Measurements from ENCODE around the gene SLFN12L.

SLFN12L gene

GRCh38 chr17:35537601-35538141 is at the start of gene SLFN12L:
TSS of gene SLFN12L (minus strand) at chr17:35537678. CDS start at chr17:35522364, 15,314 bp downstream.
- TF ChIP-seq, protein P1, sequence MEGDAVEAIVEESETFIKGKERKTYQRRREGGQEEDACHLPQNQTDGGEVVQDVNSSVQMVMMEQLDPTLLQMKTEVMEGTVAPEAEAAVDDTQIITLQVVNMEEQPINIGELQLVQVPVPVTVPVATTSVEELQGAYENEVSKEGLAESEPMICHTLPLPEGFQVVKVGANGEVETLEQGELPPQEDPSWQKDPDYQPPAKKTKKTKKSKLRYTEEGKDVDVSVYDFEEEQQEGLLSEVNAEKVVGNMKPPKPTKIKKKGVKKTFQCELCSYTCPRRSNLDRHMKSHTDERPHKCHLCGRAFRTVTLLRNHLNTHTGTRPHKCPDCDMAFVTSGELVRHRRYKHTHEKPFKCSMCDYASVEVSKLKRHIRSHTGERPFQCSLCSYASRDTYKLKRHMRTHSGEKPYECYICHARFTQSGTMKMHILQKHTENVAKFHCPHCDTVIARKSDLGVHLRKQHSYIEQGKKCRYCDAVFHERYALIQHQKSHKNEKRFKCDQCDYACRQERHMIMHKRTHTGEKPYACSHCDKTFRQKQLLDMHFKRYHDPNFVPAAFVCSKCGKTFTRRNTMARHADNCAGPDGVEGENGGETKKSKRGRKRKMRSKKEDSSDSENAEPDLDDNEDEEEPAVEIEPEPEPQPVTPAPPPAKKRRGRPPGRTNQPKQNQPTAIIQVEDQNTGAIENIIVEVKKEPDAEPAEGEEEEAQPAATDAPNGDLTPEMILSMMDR (IDR thresholded peaks at IDR 0.05), result no peak
- Histone ChIP-seq H3K27ac (peak within 1 kb of the TSS; percentile 45), H3K4me2 (ENCODE audit: low read length) (no peak within 1 kb of the TSS), H3K4me1 (no peaks in the 10 kb centered on the region), H2AFZ (peak within 1 kb of the TSS; percentile 47), H3K9ac (no peak within 1 kb of the TSS), H3K9me3 (ENCODE audit: control insufficient read depth, low read length) (no peaks in the 10 kb centered on the region), H3K27me3 (ENCODE audit: control insufficient read depth, insufficient read depth, low read length) (no peaks in the 10 kb centered on the region), H3K4me3 (ENCODE audit: low read depth, low read length) (peak within 1 kb of the TSS; percentile 6), H3K36me3 (ENCODE audit: control insufficient read depth, insufficient read depth, low read length) (no peaks in the 10 kb centered on the region), H3K79me2 (no peaks in the 10 kb centered on the region)

GRCh38 chr17:35586569-35587073 is 49.1 kb upstream of the SLFN12L start:
- H3K9me3 ChIP-seq (ENCODE audit: control insufficient read depth, low read length), result no peaks in the 10 kb centered on the region
- peak overlapping the region; percentile 68 for H3K4me2 ChIP-seq (ENCODE audit: low read length)
- no peaks in the 10 kb centered on the region for H3K27me3 ChIP-seq (ENCODE audit: control insufficient read depth, insufficient read depth, low read length)
- peak overlapping the region; percentile 79 for H2AFZ ChIP-seq
- H3K4me1 ChIP-seq, result peaks cover 9% of the 10 kb centered on the region
- H3K27ac ChIP-seq, result peak overlapping the region; percentile 85
- peak overlapping the region; percentile 39 for H3K9ac ChIP-seq
- peaks cover 33% of the 10 kb centered on the region for H3K79me2 ChIP-seq
- no peaks in the 10 kb centered on the region for H3K36me3 ChIP-seq (ENCODE audit: control insufficient read depth, insufficient read depth, low read length)
- TF ChIP-seq, protein P1 (IDR thresholded peaks at IDR 0.05), result no peak
- peak overlapping the region; percentile 95 for H3K4me3 ChIP-seq (ENCODE audit: low read depth, low read length)

- no peaks in the 10 kb centered on the region for H3K27me3 ChIP-seq (ENCODE audit: control insufficient read depth, insufficient read depth, low read length)
- H3K4me3 ChIP-seq (ENCODE audit: low read depth, low read length), result no peak overlapping the region
- no peaks in the 10 kb centered on the region for H3K9me3 ChIP-seq (ENCODE audit: control insufficient read depth, low read length)
- H3K27ac ChIP-seq, result no peak overlapping the region
- peaks cover 13% of the 10 kb centered on the region for H3K79me2 ChIP-seq
- H2AFZ ChIP-seq, result no peak overlapping the region
- H3K36me3 ChIP-seq (ENCODE audit: control insufficient read depth, insufficient read depth, low read length), result no peaks in the 10 kb centered on the region
- peaks cover 10% of the 10 kb centered on the region for H3K4me1 ChIP-seq
- TF ChIP-seq, protein P1 (IDR thresholded peaks at IDR 0.05), result no peak
- no peak overlapping the region for H3K9ac ChIP-seq
- no peak overlapping the region for H3K4me2 ChIP-seq (ENCODE audit: low read length)
These were observed 46.6 kb upstream of the SLFN12L start for GRCh38 chr17:35584061-35584460.

DNA sequence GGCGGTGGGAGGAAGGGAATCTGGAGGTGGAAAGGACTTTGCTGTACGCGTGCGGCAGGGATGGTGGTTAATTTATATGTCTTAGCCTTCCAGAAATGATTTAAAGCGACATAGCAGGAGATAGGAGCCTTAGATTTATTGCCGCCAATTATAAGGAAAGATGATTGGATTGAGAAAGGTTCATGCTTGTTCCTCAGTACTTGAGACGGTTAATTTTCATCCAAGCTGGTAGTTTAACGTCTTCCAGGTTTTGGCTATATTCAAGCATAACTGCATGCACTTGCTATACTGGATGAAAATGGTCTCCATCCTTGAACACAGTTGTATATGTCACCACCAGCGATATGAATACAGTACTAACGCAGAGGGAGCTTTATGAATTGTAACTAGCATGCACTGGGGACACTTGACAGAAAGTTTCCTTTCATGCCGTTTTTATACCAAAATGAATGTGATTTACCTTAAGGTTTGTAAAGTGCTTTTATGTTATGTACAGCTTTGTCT is 41.5 kb upstream of the SLFN12L start:
- Histone ChIP-seq H3K4me2 (ENCODE audit: low read length) (peak overlapping the region; percentile 94), H3K4me3 (ENCODE audit: low read depth, low read length) (peak overlapping the region; percentile 77), H3K27ac (peak overlapping the region; percentile 90), H3K36me3 (ENCODE audit: control insufficient read depth, insufficient read depth, low read length) (no peaks in the 10 kb centered on the region), H2AFZ (peak overlapping the region; percentile 89), H3K79me2 (no peaks in the 10 kb centered on the region), H3K9ac (peak overlapping the region; percentile 47), H3K9me3 (ENCODE audit: control insufficient read depth, low read length) (no peaks in the 10 kb centered on the region), H3K4me1 (peaks cover 12% of the 10 kb centered on the region), H3K27me3 (ENCODE audit: control insufficient read depth, insufficient read depth, low read length) (no peaks in the 10 kb centered on the region)
- TF ChIP-seq, protein P1 (IDR thresholded peaks at IDR 0.05), result no peak
